T-cell (primary cell): Measurements from ENCODE around the gene GDF11. TPM values are rescaled to one million over a fixed set of nuclear protein-coding genes. Genes with fewer than 3 reads are reported as not detected.

ENCODE experiments used
- ATAC-seq, 4 experiments: fragments of 200-7000 bp in 3 of 4; fragments of 150-1000 bp in 1 of 4; cut with Tn5 transposase; replicated peaks in 1 of 4; 1 replicate in 3 of 4; 2 replicates in 1 of 4; pipeline ENCODE4 v1.10.0; 2021; ENCODE audit warnings: moderate library complexity in 3 of 4, mild to moderate bottlenecking in 2 of 4, moderate number of reproducible peaks in 1 of 4
- CTCF ChIA-PET, 2 donors: fragments of 300-600 bp; sonication (Branson Sonifier 250); formaldehyde crosslinking; loops; one replicate each; lab custom pipeline; 2022; ENCODE audit warnings: antibody characterized with exemption in 2 of 2; lab: Charles Lee
- POLR2A ChIA-PET, 2 donors: fragments of 300-600 bp; sonication (Branson Sonifier 250); formaldehyde crosslinking; loops; one replicate each; lab custom pipeline; 2022; ENCODE audit warnings: antibody characterized with exemption in 2 of 2; lab: Charles Lee
- DNase-seq, 35 experiments: peaks; one replicate each; pipeline versions ENCODE4 v3.0.0 to v3.0.0-alpha.2; 2013 to 2023
- H3K27ac ChIP-seq: one replicate; pipeline ENCODE4 v1.5.1; 2013; ENCODE audit warnings: low read length
- H3K27me3 ChIP-seq, 2 experiments: replicated peaks in 1 of 2; 1 replicate in 1 of 2; 2 replicates in 1 of 2; pipeline versions ENCODE4 v1.6.1 to v1.7.0; 2013; ENCODE audit warnings: low read length in 1 of 2, mixed read lengths in 1 of 2; ENCODE audit not compliant: control insufficient read depth in 2 of 2, insufficient read depth in 2 of 2; ENCODE audit errors: extremely low read depth in 1 of 2
- H3K36me3 ChIP-seq, 2 donors: 1 replicate in 1 of 2; 2 replicates in 1 of 2; pipeline versions ENCODE4 v1.6.1 to v1.7.0; 2013; ENCODE audit warnings: low read length in 1 of 2; ENCODE audit not compliant: control insufficient read depth in 2 of 2, insufficient read depth in 1 of 2; ENCODE audit errors: extremely low read depth in 1 of 2
- H3K4me1 ChIP-seq, 2 experiments: 1 replicate in 1 of 2; 2 replicates in 1 of 2; pipeline versions ENCODE4 v1.6.1 to v1.7.0; 2013; ENCODE audit warnings: low read length in 2 of 2, mixed read lengths in 1 of 2; ENCODE audit not compliant: insufficient read depth in 2 of 2, control insufficient read depth in 1 of 2; ENCODE audit errors: extremely low read depth in 1 of 2
- H3K4me3 ChIP-seq, 2 donors: 1 replicate in 1 of 2; 2 replicates in 1 of 2; pipeline versions ENCODE4 v1.5.1 to v1.7.0; 2013; ENCODE audit warnings: mild to moderate bottlenecking in 2 of 2, low read length in 1 of 2, moderate library complexity in 1 of 2; ENCODE audit not compliant: control insufficient read depth in 1 of 2; ENCODE audit errors: extremely low read depth in 1 of 2
- H3K9me3 ChIP-seq: 2 replicates; pipeline ENCODE4 v1.7.0; 2013
- H3K27ac Mint-ChIP-seq, 2 donors: one replicate each; pipeline ENCODE4 v1.8.0; 2020 to 2021; ENCODE audit warnings: mild to moderate bottlenecking in 2 of 2, mixed read lengths in 2 of 2
- H3K27me3 Mint-ChIP-seq, 2 donors: one replicate each; pipeline ENCODE4 v1.8.0; 2021 to 2022; ENCODE audit warnings: mixed read lengths in 2 of 2
- H3K36me3 Mint-ChIP-seq: one replicate; pipeline ENCODE4 v1.8.0; 2021; ENCODE audit warnings: mixed read lengths
- H3K4me1 Mint-ChIP-seq, 3 donors: one replicate each; pipeline ENCODE4 v1.8.0; 2020 to 2022; ENCODE audit warnings: mixed read lengths in 3 of 3, mild to moderate bottlenecking in 1 of 3
- H3K4me3 Mint-ChIP-seq, 3 donors: one replicate each; pipeline ENCODE4 v1.8.0; 2020 to 2022; ENCODE audit warnings: mild to moderate bottlenecking in 3 of 3, mixed read lengths in 3 of 3, moderate library complexity in 3 of 3
- H3K9me3 Mint-ChIP-seq, 3 donors: one replicate each; pipeline ENCODE4 v1.8.0; 2020 to 2022; ENCODE audit warnings: mixed read lengths in 3 of 3
- WGBS: methylation state at CpG from one replicate; pipeline ENCODE4 v1.1.5; 2013; ENCODE audit warnings: missing lambda C conversion rate; ENCODE audit not compliant: insufficient coverage; 5-methylcytosine and 5-hydroxymethylcytosine counted together
- total RNA-seq, 35 experiments: library from RNA in 6 of 35; stranded (reverse) in 6 of 35; fragments of 120-200 nt in 1 of 35; gene quantifications; one replicate each; pipeline versions ENCODE4 v1.2.1 to v1.2.4 and lab custom pipeline; 2013 to 2026

Gene GDF11
- total RNA-seq, 5 donors from 2014 or later (not counting 1 experiment from before 2014, with no cell fraction given) = 7.5 to 12.9 (median 11.5) TPM

DNA sequence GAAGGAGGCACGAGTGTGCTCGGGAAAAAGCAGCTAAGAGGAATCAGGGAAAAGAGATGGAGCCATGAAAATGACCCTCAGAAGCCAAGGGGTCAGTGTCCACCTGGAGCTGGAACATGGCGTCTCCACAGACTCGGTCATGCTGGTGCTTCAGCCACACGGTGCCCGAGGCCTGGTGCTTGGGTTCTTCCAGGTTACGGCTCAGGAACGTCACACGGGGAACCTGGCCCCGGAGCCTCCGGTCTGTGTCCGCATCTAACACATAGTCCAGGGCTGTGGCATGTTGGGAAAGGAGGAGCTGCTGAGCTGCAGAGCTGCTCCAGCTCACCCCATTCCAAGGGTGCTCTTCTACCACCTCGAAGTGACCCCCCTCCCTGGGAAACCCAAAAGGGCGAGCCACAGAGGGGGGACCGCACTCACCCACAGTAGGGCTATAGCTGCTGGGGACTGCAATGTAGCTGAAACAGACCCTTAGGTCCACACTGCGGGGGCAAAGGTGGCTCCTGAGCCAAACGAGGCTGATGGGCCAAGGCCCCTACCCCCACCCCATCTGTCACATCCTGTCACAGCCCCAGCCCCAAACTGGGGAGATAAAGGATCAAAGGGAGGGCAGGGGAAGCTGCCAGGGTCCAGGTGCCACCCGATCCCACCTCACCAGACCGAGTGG is 46.0 kb upstream of the GDF11 start:
- no peak overlapping the region for H3K27ac Mint-ChIP-seq
- H3K4me1 Mint-ChIP-seq = no peaks in the 10 kb centered on the region
- H3K27me3 Mint-ChIP-seq = peaks cover 2 to 4% of the 10 kb centered on the region in 2 donors
- H3K4me1 ChIP-seq = no peaks in the 10 kb centered on the region
- ChIA-PET CTCF (no interaction called here), POLR2A (no interaction called here)
- no peak for DNase-seq
- 85% methylated on average over 14 of the region's 19 CpGs for WGBS
- H3K27me3 ChIP-seq = peaks cover 0 to 34% of the 10 kb centered on the region in 2 experiments
- no peaks in the 10 kb centered on the region for H3K36me3 Mint-ChIP-seq
- H3K4me3 Mint-ChIP-seq = no peak overlapping the region
- H3K36me3 ChIP-seq = no peaks in the 10 kb centered on the region
- H3K9me3 ChIP-seq = no peaks in the 10 kb centered on the region
- H3K9me3 Mint-ChIP-seq = no peaks in the 10 kb centered on the region
- no peak for ATAC-seq
- H3K4me3 ChIP-seq = no peak overlapping the region
- no peak overlapping the region for H3K27ac ChIP-seq

- H3K4me3 ChIP-seq = no peak overlapping the region
- H3K4me3 Mint-ChIP-seq = no peak overlapping the region
- POLR2A ChIA-PET = no interaction called here
- no peaks in the 10 kb centered on the region for H3K4me1 ChIP-seq
- no peaks in the 10 kb centered on the region for H3K9me3 ChIP-seq
- DNase-seq (no peak), ATAC-seq (no peak)
- H3K9me3 Mint-ChIP-seq = no peaks in the 10 kb centered on the region
- no peaks in the 10 kb centered on the region for H3K36me3 ChIP-seq
- no peaks in the 10 kb centered on the region for H3K4me1 Mint-ChIP-seq
- CTCF ChIA-PET = interaction anchor here in 1 of 2 donors (0.7 kb wide), 1 partner anchor 19 kb away, joined by 4 read pairs; no protein-coding TSS in a partner anchor
- H3K27ac ChIP-seq = no peak overlapping the region
- H3K27me3 ChIP-seq = peaks cover 0 to 36% of the 10 kb centered on the region in 2 experiments
- no peak overlapping the region for H3K27ac Mint-ChIP-seq
- WGBS = 86% methylated on average over 6 of the region's 7 CpGs
- no peaks in the 10 kb centered on the region for H3K36me3 Mint-ChIP-seq
- peaks cover 2 to 5% of the 10 kb centered on the region in 2 donors for H3K27me3 Mint-ChIP-seq
Measured at GRCh38 chr12:55697686-55698085, 45.2 kb upstream of the GDF11 start.

- 90% methylated on average over 9 of the region's 16 CpGs for WGBS
- no peaks in the 10 kb centered on the region for H3K36me3 ChIP-seq
- no peak for ATAC-seq
- no peak overlapping the region for H3K27ac ChIP-seq
- Mint-ChIP-seq H3K27ac (no peak overlapping the region), H3K9me3 (no peaks in the 10 kb centered on the region), H3K4me1 (no peaks in the 10 kb centered on the region), H3K36me3 (no peaks in the 10 kb centered on the region), H3K27me3 (peaks cover 2 to 9% of the 10 kb centered on the region in 2 donors), H3K4me3 (no peak overlapping the region)
- no peaks in the 10 kb centered on the region for H3K9me3 ChIP-seq
- no peaks in the 10 kb centered on the region for H3K4me1 ChIP-seq
- no peak overlapping the region for H3K4me3 ChIP-seq
- DNase-seq = no peak
- CTCF ChIA-PET = interaction anchor here in 1 of 2 donors (0.7 kb wide), 1 partner anchor 19 kb away, joined by 4 read pairs; no protein-coding TSS in a partner anchor
- POLR2A ChIA-PET = no interaction called here
- H3K27me3 ChIP-seq = peaks cover 0 to 40% of the 10 kb centered on the region in 2 experiments
Measured at GRCh38 chr12:55698241-55698955, 44.5 kb upstream of the GDF11 start.

- Histone ChIP-seq H3K4me1 (no peaks in the 10 kb centered on the region), H3K27me3 (peaks cover 0 to 43% of the 10 kb centered on the region in 2 experiments), H3K9me3 (no peaks in the 10 kb centered on the region), H3K27ac (no peak overlapping the region), H3K36me3 (no peaks in the 10 kb centered on the region), H3K4me3 (no peak overlapping the region)
- Mint-ChIP-seq H3K36me3 (no peaks in the 10 kb centered on the region), H3K27ac (no peak overlapping the region), H3K4me3 (no peak overlapping the region), H3K9me3 (no peaks in the 10 kb centered on the region), H3K27me3 (peaks cover 2 to 9% of the 10 kb centered on the region in 2 donors), H3K4me1 (no peaks in the 10 kb centered on the region)
- no CpG with 5 or more reads among the region's 1 CpG for WGBS
- ATAC-seq (no peak), DNase-seq (no peak)
- ChIA-PET CTCF (no interaction called here), POLR2A (no interaction called here)
Measured at GRCh38 chr12:55698965-55699364, 44.0 kb upstream of the GDF11 start.

DNA sequence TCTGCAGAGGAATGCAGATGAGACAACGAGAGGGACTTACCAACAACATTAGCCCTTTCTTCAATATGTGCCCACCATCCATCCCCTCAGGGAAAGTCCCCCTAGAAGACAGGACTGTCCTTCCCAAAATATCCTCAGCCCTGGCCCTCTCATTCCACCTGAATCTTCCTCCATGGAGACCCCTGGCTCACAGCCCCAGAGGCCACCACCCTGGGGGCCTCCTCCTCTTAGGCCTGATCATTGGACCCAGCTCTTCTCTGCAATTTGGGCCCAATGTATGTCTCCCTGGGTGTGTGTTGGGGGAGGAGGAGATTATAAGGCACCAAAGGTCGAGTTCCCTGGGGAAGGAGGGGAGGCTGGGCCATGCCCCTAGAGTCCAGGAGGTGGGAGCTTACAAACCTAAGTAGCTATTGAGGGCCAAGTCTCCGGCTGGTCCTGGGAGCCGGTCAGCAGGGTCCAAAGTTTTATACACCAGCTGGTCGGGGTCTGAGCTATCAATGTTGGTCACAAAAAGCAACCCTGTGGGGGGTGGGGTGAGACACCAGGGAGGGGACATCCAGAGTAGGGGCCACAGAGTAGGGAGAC is 43.4 kb upstream of the GDF11 start:
- H3K36me3 ChIP-seq = no peaks in the 10 kb centered on the region
- H3K4me3 Mint-ChIP-seq = no peak overlapping the region
- DNase-seq (no peak), ATAC-seq (no peak)
- H3K36me3 Mint-ChIP-seq = no peaks in the 10 kb centered on the region
- no peaks in the 10 kb centered on the region for H3K9me3 Mint-ChIP-seq
- no peaks in the 10 kb centered on the region for H3K4me1 Mint-ChIP-seq
- H3K27me3 ChIP-seq = peaks cover 0 to 41% of the 10 kb centered on the region in 2 experiments
- H3K9me3 ChIP-seq = no peaks in the 10 kb centered on the region
- H3K27ac Mint-ChIP-seq = no peak overlapping the region
- ChIA-PET POLR2A (no interaction called here), CTCF (no interaction called here)
- 67% methylated on average over 3 of the region's 5 CpGs for WGBS
- H3K27me3 Mint-ChIP-seq = peaks cover 2 to 9% of the 10 kb centered on the region in 2 donors
- no peaks in the 10 kb centered on the region for H3K4me1 ChIP-seq
- no peak overlapping the region for H3K4me3 ChIP-seq
- H3K27ac ChIP-seq = no peak overlapping the region

DNA sequence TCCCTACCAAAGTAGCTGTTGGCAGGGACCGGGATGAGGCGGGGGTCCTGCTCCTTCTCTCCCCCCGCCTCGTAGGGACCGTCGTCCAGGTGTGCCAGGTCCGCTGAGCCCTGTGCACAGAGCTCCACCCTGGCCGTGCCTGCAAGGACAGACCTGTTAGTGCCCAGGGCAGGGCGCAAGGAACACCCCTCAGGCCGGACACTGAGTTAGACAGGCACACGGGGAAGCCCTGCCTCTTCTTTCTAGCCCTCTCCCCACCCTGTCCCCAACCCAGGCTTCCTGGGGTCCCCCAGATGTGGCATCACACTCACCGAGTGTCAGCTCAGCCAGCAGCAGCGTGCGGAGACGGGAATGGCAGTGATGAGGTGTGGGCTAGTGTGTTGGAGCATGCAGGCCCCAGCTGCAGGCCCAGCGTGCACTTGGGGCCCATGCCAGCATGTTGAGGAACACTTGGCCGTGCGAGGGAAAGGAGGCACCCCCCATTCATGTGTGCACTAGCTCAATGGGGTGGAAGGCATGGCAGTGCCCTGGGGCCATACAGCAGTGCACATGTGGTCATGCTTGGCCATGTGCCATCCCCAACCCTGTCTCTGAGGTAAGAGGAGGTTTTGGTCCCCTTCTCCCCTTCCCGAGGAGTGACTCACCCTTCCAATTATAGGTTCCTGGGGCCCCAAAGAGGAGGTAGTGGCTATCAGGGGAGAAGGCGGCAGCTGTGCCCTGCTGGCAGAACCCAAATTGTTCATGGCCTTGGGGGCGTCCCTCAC is 42.5 kb upstream of the GDF11 start:
- Mint-ChIP-seq H3K36me3 (no peaks in the 10 kb centered on the region), H3K27me3 (peaks cover 2 to 9% of the 10 kb centered on the region in 2 donors), H3K4me1 (no peaks in the 10 kb centered on the region), H3K27ac (no peak overlapping the region), H3K4me3 (no peak overlapping the region), H3K9me3 (no peaks in the 10 kb centered on the region)
- ATAC-seq (no peak), DNase-seq (no peak)
- Histone ChIP-seq H3K4me3 (no peak overlapping the region), H3K27me3 (peaks cover 0 to 41% of the 10 kb centered on the region in 2 experiments), H3K36me3 (no peaks in the 10 kb centered on the region), H3K4me1 (no peaks in the 10 kb centered on the region), H3K9me3 (no peaks in the 10 kb centered on the region), H3K27ac (no peak overlapping the region)
- ChIA-PET POLR2A (no interaction called here), CTCF (no interaction called here)
- WGBS = 92% methylated on average over 16 of the region's 21 CpGs
